Activated B cell treated with CpG ODN at 0.5 μM for 24 hours (primary cell): ENCODE data around the gene PTPN12. TPM values are rescaled to one million over a fixed set of nuclear protein-coding genes. Genes with fewer than 3 reads are reported as not detected.

Experiments used
- ATAC-seq: fragments of 200-7000 bp; cut with Tn5 transposase; one replicate; pipeline ENCODE4 v1.10.0; 2021; ENCODE audit warnings: low read depth, mild to moderate bottlenecking, moderate library complexity
- CTCF ChIA-PET: fragments of 350-600 bp; sonication (Branson Sonifier 250); formaldehyde crosslinking; loops from one replicate; lab custom pipeline; 2021; ENCODE audit warnings: antibody characterized with exemption; lab: Charles Lee
- POLR2A ChIA-PET: fragments of 350-600 bp; sonication (Branson Sonifier 250); formaldehyde crosslinking; loops from one replicate; lab custom pipeline; 2021; ENCODE audit warnings: antibody characterized with exemption; lab: Charles Lee
- DNase-seq: peaks from one replicate; pipeline ENCODE4 v3.0.0; 2022
- H3K27ac Mint-ChIP-seq: one replicate; pipeline ENCODE4 v1.8.0; 2020; ENCODE audit warnings: mixed read lengths
- H3K27me3 Mint-ChIP-seq: one replicate; pipeline ENCODE4 v1.8.0; 2021; ENCODE audit warnings: mixed read lengths
- H3K36me3 Mint-ChIP-seq: one replicate; pipeline ENCODE4 v1.8.0; 2021; ENCODE audit warnings: low read depth, mixed read lengths
- H3K4me1 Mint-ChIP-seq: one replicate; pipeline ENCODE4 v1.8.0; 2021; ENCODE audit warnings: mixed read lengths
- H3K4me3 Mint-ChIP-seq: one replicate; pipeline ENCODE4 v1.8.0; 2020; ENCODE audit warnings: mild to moderate bottlenecking, mixed read lengths
- H3K9me3 Mint-ChIP-seq: one replicate; pipeline ENCODE4 v1.8.0; 2020; ENCODE audit warnings: mixed read lengths
- intact Hi-C: fragments of 100-400 bp; cut with micrococcal nuclease; formaldehyde crosslinking; loops from one replicate; pipeline ENCODE4 v1.15.1; 2024
- total RNA-seq: library from RNA; stranded (reverse); gene quantifications from 2 replicates; pipeline ENCODE4 v1.2.3, GENCODE V29; 2022
- TF ChIP-seq, protein P1 (sequence below): fragments of 200-600 bp; IDR thresholded peaks from one replicate; pipeline ENCODE4 v1.8.0; 2022; ENCODE audit warnings: antibody characterized with exemption, mild to moderate bottlenecking

PTPN12 gene
- total RNA-seq, 1 donor from 2014 or later = 39.2 TPM

GRCh38 chr7:77550586-77550985, 13.5 kb downstream of the PTPN12 start:
- Mint-ChIP-seq H3K36me3 (peaks cover 22% of the 10 kb centered on the region), H3K27me3 (no peaks in the 10 kb centered on the region), H3K27ac (no peak overlapping the region), H3K4me3 (no peak overlapping the region), H3K4me1 (peaks cover 33% of the 10 kb centered on the region), H3K9me3 (peaks cover 5% of the 10 kb centered on the region)
- TF ChIP-seq, protein P1, sequence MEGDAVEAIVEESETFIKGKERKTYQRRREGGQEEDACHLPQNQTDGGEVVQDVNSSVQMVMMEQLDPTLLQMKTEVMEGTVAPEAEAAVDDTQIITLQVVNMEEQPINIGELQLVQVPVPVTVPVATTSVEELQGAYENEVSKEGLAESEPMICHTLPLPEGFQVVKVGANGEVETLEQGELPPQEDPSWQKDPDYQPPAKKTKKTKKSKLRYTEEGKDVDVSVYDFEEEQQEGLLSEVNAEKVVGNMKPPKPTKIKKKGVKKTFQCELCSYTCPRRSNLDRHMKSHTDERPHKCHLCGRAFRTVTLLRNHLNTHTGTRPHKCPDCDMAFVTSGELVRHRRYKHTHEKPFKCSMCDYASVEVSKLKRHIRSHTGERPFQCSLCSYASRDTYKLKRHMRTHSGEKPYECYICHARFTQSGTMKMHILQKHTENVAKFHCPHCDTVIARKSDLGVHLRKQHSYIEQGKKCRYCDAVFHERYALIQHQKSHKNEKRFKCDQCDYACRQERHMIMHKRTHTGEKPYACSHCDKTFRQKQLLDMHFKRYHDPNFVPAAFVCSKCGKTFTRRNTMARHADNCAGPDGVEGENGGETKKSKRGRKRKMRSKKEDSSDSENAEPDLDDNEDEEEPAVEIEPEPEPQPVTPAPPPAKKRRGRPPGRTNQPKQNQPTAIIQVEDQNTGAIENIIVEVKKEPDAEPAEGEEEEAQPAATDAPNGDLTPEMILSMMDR = no peak
- ChIA-PET POLR2A (no interaction called here), CTCF (no interaction called here)
- no peak for DNase-seq
- ATAC-seq = no peak
- intact Hi-C loops = no loop called here

DNA sequence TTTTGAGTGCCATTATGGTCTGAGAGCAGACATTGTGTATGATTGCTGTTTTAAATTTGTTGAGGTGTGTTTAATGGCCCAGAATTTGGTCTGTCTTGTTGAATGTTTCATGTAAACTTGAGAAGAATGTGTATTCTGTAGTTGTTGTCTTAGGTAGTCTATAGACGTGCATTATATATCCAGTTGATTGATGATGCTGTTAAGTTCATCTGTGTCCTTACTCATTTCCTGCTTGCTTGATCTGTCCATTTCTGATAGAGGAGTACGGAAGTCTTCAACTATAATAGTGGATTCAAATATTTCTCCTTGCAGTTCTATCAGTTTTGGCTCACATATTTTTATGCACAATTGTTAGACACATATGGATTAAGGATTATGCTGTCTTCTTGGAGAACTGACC, 16.0 kb downstream of the PTPN12 start:
- H3K36me3 Mint-ChIP-seq = peaks cover 22% of the 10 kb centered on the region
- ATAC-seq (no peak), DNase-seq (no peak)
- no peak overlapping the region for H3K27ac Mint-ChIP-seq
- H3K4me3 Mint-ChIP-seq = no peak overlapping the region
- intact Hi-C loops = no loop called here
- H3K27me3 Mint-ChIP-seq = no peaks in the 10 kb centered on the region
- TF ChIP-seq, protein P1 = no peak
- H3K9me3 Mint-ChIP-seq = peaks cover 5% of the 10 kb centered on the region
- POLR2A ChIA-PET = interaction anchor here (1.0 kb wide), 1 partner anchor 139 kb away, joined by 3 read pairs; no protein-coding TSS in a partner anchor
- CTCF ChIA-PET = no interaction called here
- peaks cover 34% of the 10 kb centered on the region for H3K4me1 Mint-ChIP-seq

DNA sequence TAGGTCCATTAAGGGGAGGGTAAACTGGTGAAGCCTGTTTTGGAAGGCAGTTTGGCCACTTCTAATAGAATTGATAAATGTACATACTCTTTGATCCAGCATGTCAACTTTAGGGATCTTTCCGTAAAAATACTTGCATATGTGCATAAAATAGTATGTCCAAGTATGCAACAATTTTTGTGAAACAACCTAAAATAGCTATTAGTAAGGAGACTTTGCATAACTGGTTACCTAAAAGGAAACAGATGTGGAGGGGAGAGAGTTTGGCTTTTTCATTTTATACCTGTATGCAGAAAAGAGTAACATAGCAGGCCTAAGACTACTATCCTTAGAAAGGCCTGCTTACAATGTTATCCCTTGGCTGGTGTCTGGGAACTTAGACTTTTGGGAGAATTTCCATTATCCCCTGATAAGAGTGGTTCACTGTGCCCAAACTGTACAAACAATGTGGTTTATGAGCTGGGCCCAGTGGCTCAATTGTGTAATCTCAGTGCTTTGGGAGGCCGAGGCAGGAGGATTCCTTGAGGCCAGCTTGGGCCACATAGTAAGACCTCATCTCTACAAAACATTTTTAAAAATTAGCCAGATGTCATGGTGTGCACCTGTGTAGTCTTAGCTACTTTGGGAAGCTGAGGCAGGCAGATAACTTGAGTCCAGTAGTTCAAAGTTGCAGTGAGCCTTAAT, 21.3 kb downstream of the PTPN12 start:
- POLR2A ChIA-PET = interaction anchor here (1.1 kb wide), 1 partner anchor 22 kb away, joined by 6 read pairs; no protein-coding TSS in a partner anchor

DNA sequence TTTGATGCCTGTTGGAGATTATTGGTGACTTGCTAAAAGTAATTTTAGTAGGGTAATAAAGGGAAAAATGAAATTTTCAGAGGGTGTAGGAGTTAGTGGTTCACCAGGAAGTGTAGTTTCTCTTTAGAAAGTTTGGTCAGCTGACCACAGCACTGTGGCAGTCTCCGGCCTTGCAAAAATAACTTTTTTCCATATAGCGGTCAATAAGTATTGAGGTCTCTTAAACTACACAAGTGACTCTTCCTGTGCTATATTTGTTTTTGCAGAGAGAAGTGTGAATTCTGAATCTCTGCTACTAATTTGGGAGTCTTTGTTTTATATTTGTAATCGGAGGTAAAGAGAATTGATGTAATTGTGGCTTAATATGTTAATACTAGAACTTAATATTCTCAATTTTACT, 24.3 kb downstream of the PTPN12 start:
- H3K27ac Mint-ChIP-seq = peak overlapping the region; percentile 71
- peaks cover 2% of the 10 kb centered on the region for H3K36me3 Mint-ChIP-seq
- H3K4me3 Mint-ChIP-seq = peak overlapping the region; percentile 67
- DNase-seq (no peak), ATAC-seq (peak; percentile 45)
- ChIA-PET POLR2A (no interaction called here), CTCF (no interaction called here)
- intact Hi-C loops = no loop called here
- no peaks in the 10 kb centered on the region for H3K9me3 Mint-ChIP-seq
- H3K4me1 Mint-ChIP-seq = peaks cover 47% of the 10 kb centered on the region
- no peaks in the 10 kb centered on the region for H3K27me3 Mint-ChIP-seq
- TF ChIP-seq, protein P1 = no peak

More for the DNA sequence above, 21.3 kb downstream of the PTPN12 start:
- Mint-ChIP-seq H3K9me3 (peaks cover 1% of the 10 kb centered on the region), H3K27me3 (no peaks in the 10 kb centered on the region), H3K27ac (peak overlapping the region; percentile 50), H3K4me3 (no peak overlapping the region), H3K4me1 (peaks cover 59% of the 10 kb centered on the region), H3K36me3 (peaks cover 16% of the 10 kb centered on the region)
- CTCF ChIA-PET = interaction anchor here (1.6 kb wide), 1 partner anchor 10 kb away, joined by 5 read pairs; no protein-coding TSS in a partner anchor
- TF ChIP-seq, protein P1 = no peak
- no peak for DNase-seq
- intact Hi-C loops = loop anchor here (2.0 kb wide), 1 partner anchor 20 kb away; no protein-coding TSS in a partner anchor
- ATAC-seq = no peak

DNA sequence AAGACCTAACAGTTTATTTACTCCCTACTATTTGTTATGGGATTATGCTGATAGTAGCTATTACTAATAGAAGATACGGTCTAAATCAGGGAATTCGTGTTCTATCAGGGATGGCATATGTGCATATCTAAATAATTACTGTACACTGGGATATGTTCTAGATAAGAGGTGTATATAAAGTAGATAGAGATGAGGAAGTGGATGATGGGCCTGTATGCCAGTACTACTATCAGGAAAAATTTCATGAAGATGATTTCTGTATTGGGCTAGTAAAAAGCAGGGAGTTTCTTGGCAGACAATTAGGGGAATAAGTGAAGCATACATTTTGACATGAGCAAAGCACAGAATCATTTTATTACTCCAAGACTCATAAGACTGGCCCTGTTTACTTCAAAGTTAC, 26.2 kb downstream of the PTPN12 start:
- TF ChIP-seq, protein P1 = no peak
- ATAC-seq (no peak), DNase-seq (no peak)
- intact Hi-C loops = no loop called here
- Mint-ChIP-seq H3K9me3 (no peaks in the 10 kb centered on the region), H3K27ac (no peak overlapping the region), H3K4me3 (no peak overlapping the region), H3K4me1 (peaks cover 37% of the 10 kb centered on the region), H3K27me3 (no peaks in the 10 kb centered on the region), H3K36me3 (no peaks in the 10 kb centered on the region)
- POLR2A ChIA-PET = no interaction called here
- CTCF ChIA-PET = interaction anchor here (0.6 to 0.7 kb wide), 2 partner anchors 203 to 1695 kb away, joined by 3 read pairs; no protein-coding TSS in a partner anchor
